ENCODE measurements around the gene BUD31.

DNA sequence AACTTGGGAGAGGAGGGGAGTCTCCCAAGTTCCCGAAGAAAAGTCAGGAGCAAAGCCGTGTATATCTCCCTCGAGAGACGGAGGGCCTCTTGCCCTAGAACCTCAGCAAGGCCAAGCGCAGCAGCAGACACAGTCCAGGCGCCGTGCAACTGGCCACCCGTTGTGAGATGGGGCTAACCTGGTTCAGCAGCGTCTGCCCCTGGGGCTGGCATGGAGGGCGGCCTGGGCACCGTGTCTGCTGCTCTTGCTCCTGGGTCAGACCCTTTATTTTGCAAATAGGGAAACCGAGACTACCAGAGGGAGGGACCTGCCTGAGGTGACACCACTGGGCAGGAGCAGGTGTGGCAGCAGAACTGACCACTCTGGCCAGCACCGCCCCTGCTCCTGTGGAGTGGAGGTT lies 43.8 kb downstream of the BUD31 start:
- TF ChIP-seq POLR2A (IDR thresholded peaks at IDR 0.05), result no peak
- TF ChIP-seq, protein P1, sequence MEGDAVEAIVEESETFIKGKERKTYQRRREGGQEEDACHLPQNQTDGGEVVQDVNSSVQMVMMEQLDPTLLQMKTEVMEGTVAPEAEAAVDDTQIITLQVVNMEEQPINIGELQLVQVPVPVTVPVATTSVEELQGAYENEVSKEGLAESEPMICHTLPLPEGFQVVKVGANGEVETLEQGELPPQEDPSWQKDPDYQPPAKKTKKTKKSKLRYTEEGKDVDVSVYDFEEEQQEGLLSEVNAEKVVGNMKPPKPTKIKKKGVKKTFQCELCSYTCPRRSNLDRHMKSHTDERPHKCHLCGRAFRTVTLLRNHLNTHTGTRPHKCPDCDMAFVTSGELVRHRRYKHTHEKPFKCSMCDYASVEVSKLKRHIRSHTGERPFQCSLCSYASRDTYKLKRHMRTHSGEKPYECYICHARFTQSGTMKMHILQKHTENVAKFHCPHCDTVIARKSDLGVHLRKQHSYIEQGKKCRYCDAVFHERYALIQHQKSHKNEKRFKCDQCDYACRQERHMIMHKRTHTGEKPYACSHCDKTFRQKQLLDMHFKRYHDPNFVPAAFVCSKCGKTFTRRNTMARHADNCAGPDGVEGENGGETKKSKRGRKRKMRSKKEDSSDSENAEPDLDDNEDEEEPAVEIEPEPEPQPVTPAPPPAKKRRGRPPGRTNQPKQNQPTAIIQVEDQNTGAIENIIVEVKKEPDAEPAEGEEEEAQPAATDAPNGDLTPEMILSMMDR (IDR thresholded peaks at IDR 0.05), result no peak

Measured in transverse colon (tissue), 3 donors.